Measurements from ENCODE around the gene CHRM4. TPM values are rescaled to one million over a fixed set of nuclear protein-coding genes. Genes with fewer than 3 reads are reported as not detected.

Gene CHRM4
- total RNA-seq, 2 donors from 2014 or later: 0.42 to 0.49 TPM

- intact Hi-C loops (cut with DNase I): no loop called here
- H3K9ac ChIP-seq (ENCODE audit: low read depth in 2 of 2, low read length in 2 of 2): peak overlapping the region; percentile 46 to 69
- no peak for DNase-seq
- no peak for TF ChIP-seq CTCF (IDR thresholded peaks at IDR 0.05)
- H3K9me3 ChIP-seq: no peaks in the 10 kb centered on the region
- H3K27me3 ChIP-seq: no peaks in the 10 kb centered on the region
- H3K36me3 ChIP-seq: no peaks in the 10 kb centered on the region
- peaks cover 3% of the 10 kb centered on the region for H3K4me1 ChIP-seq
- H3K27ac ChIP-seq: peak overlapping the region; percentile 44
- peak overlapping the region; percentile 24 for H3K4me3 ChIP-seq
Measured at GRCh38 chr11:46361283-46362155, 30.1 kb downstream of the CHRM4 start.

GRCh38 chr11:46360878-46361277 lies 30.7 kb downstream of the CHRM4 start:
- H3K27ac ChIP-seq: peak overlapping the region; percentile 44
- no peaks in the 10 kb centered on the region for H3K9me3 ChIP-seq
- H3K4me3 ChIP-seq: peak overlapping the region; percentile 24
- TF ChIP-seq CTCF (IDR thresholded peaks at IDR 0.05): no peak
- H3K36me3 ChIP-seq: no peaks in the 10 kb centered on the region
- intact Hi-C loops (cut with DNase I): no loop called here
- H3K4me1 ChIP-seq: peaks cover 3% of the 10 kb centered on the region
- H3K27me3 ChIP-seq: no peaks in the 10 kb centered on the region
- no peak for DNase-seq
- H3K9ac ChIP-seq (ENCODE audit: low read depth in 2 of 2, low read length in 2 of 2): peak overlapping the region; percentile 24 to 32

GRCh38 chr11:46359953-46360352 lies 31.6 kb downstream of the CHRM4 start:
- no peak overlapping the region for H3K4me3 ChIP-seq
- intact Hi-C loops (cut with DNase I): no loop called here
- TF ChIP-seq CTCF (IDR thresholded peaks at IDR 0.05): no peak
- H3K36me3 ChIP-seq: no peaks in the 10 kb centered on the region
- H3K27ac ChIP-seq: no peak overlapping the region
- H3K4me1 ChIP-seq: peaks cover 3% of the 10 kb centered on the region
- no peak overlapping the region for H3K9ac ChIP-seq (ENCODE audit: low read depth in 2 of 2, low read length in 2 of 2)
- no peaks in the 10 kb centered on the region for H3K27me3 ChIP-seq
- no peaks in the 10 kb centered on the region for H3K9me3 ChIP-seq
- no peak for DNase-seq

GRCh38 chr11:46357483-46357936 lies 34.1 kb downstream of the CHRM4 start:
- no peak overlapping the region for H3K4me3 ChIP-seq
- H3K36me3 ChIP-seq: no peaks in the 10 kb centered on the region
- no peaks in the 10 kb centered on the region for H3K27me3 ChIP-seq
- no peak for DNase-seq
- intact Hi-C loops (cut with DNase I): no loop called here
- H3K9me3 ChIP-seq: no peaks in the 10 kb centered on the region
- H3K4me1 ChIP-seq: peaks cover 3% of the 10 kb centered on the region
- no peak for TF ChIP-seq CTCF (IDR thresholded peaks at IDR 0.05)
- H3K27ac ChIP-seq: no peak overlapping the region
- no peak overlapping the region for H3K9ac ChIP-seq (ENCODE audit: low read depth in 2 of 2, low read length in 2 of 2)

GRCh38 chr11:46356924-46357482 lies 34.6 kb downstream of the CHRM4 start:
- H3K27ac ChIP-seq: no peak overlapping the region
- no peaks in the 10 kb centered on the region for H3K36me3 ChIP-seq
- H3K9me3 ChIP-seq: no peaks in the 10 kb centered on the region
- no peak overlapping the region for H3K9ac ChIP-seq (ENCODE audit: low read depth in 2 of 2, low read length in 2 of 2)
- H3K27me3 ChIP-seq: no peaks in the 10 kb centered on the region
- no peak overlapping the region for H3K4me3 ChIP-seq
- no peak for TF ChIP-seq CTCF (IDR thresholded peaks at IDR 0.05)
- no peak for DNase-seq
- intact Hi-C loops (cut with DNase I): no loop called here
- H3K4me1 ChIP-seq: peaks cover 6% of the 10 kb centered on the region

Data from colonic mucosa (tissue), 4 donors.